ENCODE data around the gene PIR. TPM values are rescaled to one million over a fixed set of nuclear protein-coding genes. Genes with fewer than 3 reads are reported as not detected.

PIR gene
- total RNA-seq, 2 donors from 2014 or later = not detected

DNA sequence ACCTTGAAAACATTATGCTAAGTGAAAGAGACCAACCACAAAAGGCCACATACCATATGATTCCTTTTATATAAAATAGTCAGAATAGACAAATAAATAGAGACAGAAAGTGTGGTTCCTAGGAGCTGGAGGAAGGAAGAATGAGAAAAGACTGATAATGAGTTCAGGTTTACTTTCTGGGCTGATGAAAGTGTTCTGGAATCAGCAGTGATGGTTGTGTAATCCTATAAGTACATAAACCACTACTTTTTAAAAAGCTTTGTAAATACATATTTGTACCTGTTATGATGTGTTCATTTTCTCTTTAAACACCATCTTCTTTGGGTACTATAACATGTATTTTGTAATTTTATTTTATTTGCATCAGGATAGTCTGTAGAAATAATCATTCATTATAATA lies 20.6 kb downstream of the PIR start:
- DNase-seq (no peak), ATAC-seq (no peak)
- H3K4me3 Mint-ChIP-seq = no peak overlapping the region
- H3K36me3 Mint-ChIP-seq (ENCODE audit: low read depth) = no peaks in the 10 kb centered on the region
- no peaks in the 10 kb centered on the region for H3K27me3 Mint-ChIP-seq
- no peaks in the 10 kb centered on the region for H3K4me1 Mint-ChIP-seq
- no peak overlapping the region for H3K27ac Mint-ChIP-seq
- no peaks in the 10 kb centered on the region for H3K9me3 ChIP-seq (ENCODE audit: control insufficient read depth, low read length, poor library complexity, severe bottlenecking)

DNA sequence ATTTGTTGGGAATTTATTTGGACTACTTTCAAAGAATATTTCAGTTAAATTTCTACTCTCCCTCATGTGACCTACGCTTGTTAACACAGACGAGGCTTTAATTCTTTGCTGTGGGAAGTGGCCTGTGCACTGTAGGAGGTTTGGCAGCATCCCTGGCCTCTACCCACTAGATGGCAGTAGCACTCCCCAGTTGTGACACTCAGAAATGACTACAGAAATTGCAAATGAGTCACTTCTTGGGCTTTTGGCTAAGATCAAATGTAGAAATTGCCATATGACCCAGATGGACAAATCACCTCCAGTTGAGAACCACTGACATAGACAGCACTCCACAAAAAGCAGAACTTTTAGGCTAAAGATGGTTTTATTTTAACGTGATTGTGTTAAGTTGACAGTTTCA lies 22.1 kb downstream of the PIR start:
- Mint-ChIP-seq H3K4me3 (no peak overlapping the region), H3K4me1 (no peaks in the 10 kb centered on the region)
- peak; percentile 72 for ATAC-seq

DNA sequence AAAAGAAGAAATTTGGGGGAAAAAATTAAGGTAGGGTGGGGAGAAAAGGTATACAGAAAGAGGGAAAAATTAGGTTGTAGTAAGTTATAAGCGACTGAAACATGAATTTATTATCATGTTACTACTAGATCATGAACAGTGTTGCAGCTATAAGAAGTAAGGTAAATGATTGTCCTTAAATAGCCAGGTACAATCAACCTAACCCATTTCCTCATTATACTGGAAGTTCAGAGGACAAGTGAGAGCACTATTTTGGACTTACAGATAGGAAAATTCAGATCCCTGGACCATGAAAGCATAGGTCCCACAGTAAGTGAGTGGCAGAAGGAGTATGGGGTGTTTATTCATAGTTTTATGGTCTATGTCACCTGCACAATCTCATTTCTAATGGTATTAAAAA lies 23.5 kb downstream of the PIR start:
- Mint-ChIP-seq H3K4me3 (no peak overlapping the region), H3K36me3 (ENCODE audit: low read depth) (no peaks in the 10 kb centered on the region), H3K27ac (no peak overlapping the region), H3K4me1 (no peaks in the 10 kb centered on the region), H3K27me3 (peaks cover 5% of the 10 kb centered on the region)
- H3K9me3 ChIP-seq (ENCODE audit: control insufficient read depth, low read length, poor library complexity, severe bottlenecking) = no peaks in the 10 kb centered on the region
- DNase-seq = no peak
- ATAC-seq = no peak

More for the DNA sequence above, 22.1 kb downstream of the PIR start:
- H3K36me3 Mint-ChIP-seq (ENCODE audit: low read depth) = no peaks in the 10 kb centered on the region
- no peak overlapping the region for H3K27ac Mint-ChIP-seq
- DNase-seq = peak in 2 of 3 donors; percentile 8 to 24
- H3K27me3 Mint-ChIP-seq = no peaks in the 10 kb centered on the region
- no peaks in the 10 kb centered on the region for H3K9me3 ChIP-seq (ENCODE audit: control insufficient read depth, low read length, poor library complexity, severe bottlenecking)

DNA sequence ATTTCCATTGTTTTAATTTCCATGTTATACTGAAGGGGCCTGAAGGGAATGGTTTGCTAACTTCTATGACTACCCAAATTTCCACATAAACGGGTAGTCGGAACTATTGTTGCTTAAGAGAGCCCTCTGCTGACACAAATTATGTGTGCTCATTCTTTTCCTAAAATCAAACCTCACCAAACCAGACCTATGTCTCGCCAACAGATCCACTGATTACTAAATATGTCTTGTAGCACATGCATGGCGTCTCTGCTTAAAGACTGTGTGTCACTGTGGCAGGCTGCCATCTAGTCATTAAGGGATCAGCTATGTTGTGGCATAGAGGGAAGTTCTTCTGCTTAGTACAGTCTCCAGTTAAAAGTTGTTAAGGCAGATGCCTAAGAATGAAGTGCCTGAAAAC lies 25.1 kb downstream of the PIR start:
- ATAC-seq (no peak), DNase-seq (no peak)
- no peak overlapping the region for H3K4me3 Mint-ChIP-seq
- no peaks in the 10 kb centered on the region for H3K4me1 Mint-ChIP-seq
- H3K9me3 ChIP-seq (ENCODE audit: control insufficient read depth, low read length, poor library complexity, severe bottlenecking) = no peaks in the 10 kb centered on the region
- H3K27me3 Mint-ChIP-seq = peaks cover 5% of the 10 kb centered on the region
- no peaks in the 10 kb centered on the region for H3K36me3 Mint-ChIP-seq (ENCODE audit: low read depth)
- H3K27ac Mint-ChIP-seq = no peak overlapping the region

DNA sequence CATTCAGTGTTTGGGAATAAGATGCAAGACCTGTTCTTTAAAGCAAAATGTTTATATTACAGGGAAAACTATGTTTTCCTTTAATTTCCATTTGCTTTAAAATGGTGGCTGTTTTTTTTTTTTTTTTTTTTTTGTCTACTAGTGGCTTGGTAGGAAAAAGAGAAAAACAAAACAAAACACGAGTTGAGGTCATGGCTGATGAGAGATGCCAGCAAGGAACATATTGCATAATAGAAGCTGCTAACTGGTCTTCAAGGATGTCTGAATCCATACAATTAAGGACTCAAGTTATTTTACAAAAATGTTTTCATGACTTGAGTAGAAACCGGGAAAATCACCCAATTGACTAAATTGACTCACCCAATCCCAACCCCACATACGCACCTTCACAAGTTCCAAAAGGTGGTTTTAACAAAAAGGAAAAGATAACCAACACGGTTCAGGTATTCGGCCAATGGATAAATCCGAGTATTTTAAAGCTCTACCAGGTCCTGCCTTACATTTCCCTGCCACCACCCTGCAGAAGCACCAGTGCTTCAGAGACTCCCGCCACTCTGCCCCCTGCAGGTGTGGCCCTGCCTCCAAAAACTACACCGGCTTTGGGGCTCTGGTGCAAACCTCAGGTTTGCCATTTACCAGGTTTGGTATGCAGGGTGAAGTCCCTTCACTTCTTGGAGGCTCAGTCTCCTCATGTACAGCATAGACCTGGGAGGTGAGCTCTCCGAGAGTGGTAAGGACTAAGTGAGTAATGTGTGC lies 27.1 kb downstream of the PIR start:
- Mint-ChIP-seq H3K36me3 (ENCODE audit: low read depth) (no peaks in the 10 kb centered on the region), H3K27me3 (peaks cover 5% of the 10 kb centered on the region), H3K4me1 (no peaks in the 10 kb centered on the region), H3K4me3 (no peak overlapping the region), H3K27ac (no peak overlapping the region)
- ATAC-seq = no peak
- no peaks in the 10 kb centered on the region for H3K9me3 ChIP-seq (ENCODE audit: control insufficient read depth, low read length, poor library complexity, severe bottlenecking)
- DNase-seq = no peak

DNA sequence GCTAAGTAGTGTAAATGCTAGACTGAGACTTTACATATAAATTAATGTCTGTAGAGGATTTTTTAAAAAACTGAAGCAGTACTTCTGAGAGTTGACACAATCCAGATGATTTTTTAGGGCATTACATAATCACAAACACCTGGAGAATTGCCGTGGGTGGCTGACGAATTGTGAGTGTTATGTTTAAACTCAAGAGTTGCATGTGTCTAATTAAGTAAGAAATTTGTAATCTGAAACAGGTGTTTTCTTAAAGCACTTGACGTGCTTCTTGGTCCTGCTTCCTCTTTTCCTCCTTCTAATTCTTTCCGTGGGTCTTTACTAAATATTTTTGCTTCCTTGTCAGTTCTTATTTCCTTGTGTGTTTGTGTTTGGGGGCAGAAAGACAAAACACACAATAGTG lies 27.8 kb downstream of the PIR start:
- no peaks in the 10 kb centered on the region for H3K36me3 Mint-ChIP-seq (ENCODE audit: low read depth)
- H3K4me1 Mint-ChIP-seq = no peaks in the 10 kb centered on the region
- no peak for ATAC-seq
- no peak overlapping the region for H3K4me3 Mint-ChIP-seq
- peaks cover 5% of the 10 kb centered on the region for H3K27me3 Mint-ChIP-seq
- DNase-seq = no peak
- H3K9me3 ChIP-seq (ENCODE audit: control insufficient read depth, low read length, poor library complexity, severe bottlenecking) = no peaks in the 10 kb centered on the region
- H3K27ac Mint-ChIP-seq = no peak overlapping the region

DNA sequence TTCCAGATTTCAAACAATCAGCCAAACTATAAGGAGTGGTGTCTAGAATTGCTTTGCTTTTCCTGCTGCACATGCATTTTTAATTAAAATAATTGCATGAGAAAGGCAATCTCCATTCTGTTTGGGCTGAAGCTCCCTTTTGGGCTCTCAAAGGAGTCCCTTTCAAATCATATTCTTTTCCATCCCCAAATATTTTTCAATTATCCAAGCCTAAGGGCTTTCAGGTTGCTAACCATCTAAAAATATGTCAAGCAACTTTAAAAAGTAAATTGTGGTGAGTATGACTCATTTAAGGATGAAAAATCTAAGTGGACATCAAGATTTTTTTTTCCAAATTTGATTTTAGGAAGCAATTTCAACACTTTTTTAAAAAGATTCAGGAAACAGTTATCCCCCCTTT lies 28.4 kb downstream of the PIR start:
- no peak overlapping the region for H3K4me3 Mint-ChIP-seq
- H3K9me3 ChIP-seq (ENCODE audit: control insufficient read depth, low read length, poor library complexity, severe bottlenecking) = no peaks in the 10 kb centered on the region
- DNase-seq = no peak
- no peak for ATAC-seq
- peaks cover 5% of the 10 kb centered on the region for H3K27me3 Mint-ChIP-seq
- H3K4me1 Mint-ChIP-seq = no peaks in the 10 kb centered on the region
- no peak overlapping the region for H3K27ac Mint-ChIP-seq
- H3K36me3 Mint-ChIP-seq (ENCODE audit: low read depth) = no peaks in the 10 kb centered on the region

DNA sequence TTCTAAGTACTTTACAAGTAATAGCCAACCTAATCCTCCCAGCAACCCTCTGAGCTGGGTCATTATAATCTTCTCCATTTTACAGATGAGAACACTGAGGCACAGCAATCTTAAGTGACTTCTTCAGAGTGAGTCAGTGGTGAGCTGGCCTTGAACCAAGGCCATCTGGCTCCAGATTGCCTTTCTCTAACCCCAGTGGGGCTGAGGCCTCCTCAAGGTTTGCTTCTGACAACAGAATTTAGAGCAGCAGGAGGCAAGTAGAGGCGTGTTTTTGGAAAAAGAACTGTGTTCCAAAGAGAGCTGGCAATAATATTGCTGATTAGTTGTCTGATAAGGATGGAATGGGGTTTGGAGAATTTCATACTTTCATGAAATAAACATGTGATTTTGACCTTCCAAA lies 41.2 kb downstream of the PIR start:
- Mint-ChIP-seq H3K27ac (no peak overlapping the region), H3K27me3 (no peaks in the 10 kb centered on the region), H3K4me1 (no peaks in the 10 kb centered on the region), H3K4me3 (no peak overlapping the region), H3K36me3 (ENCODE audit: low read depth) (no peaks in the 10 kb centered on the region)
- no peak for DNase-seq
- H3K9me3 ChIP-seq (ENCODE audit: control insufficient read depth, low read length, poor library complexity, severe bottlenecking) = no peaks in the 10 kb centered on the region
- ATAC-seq = no peak

DNA sequence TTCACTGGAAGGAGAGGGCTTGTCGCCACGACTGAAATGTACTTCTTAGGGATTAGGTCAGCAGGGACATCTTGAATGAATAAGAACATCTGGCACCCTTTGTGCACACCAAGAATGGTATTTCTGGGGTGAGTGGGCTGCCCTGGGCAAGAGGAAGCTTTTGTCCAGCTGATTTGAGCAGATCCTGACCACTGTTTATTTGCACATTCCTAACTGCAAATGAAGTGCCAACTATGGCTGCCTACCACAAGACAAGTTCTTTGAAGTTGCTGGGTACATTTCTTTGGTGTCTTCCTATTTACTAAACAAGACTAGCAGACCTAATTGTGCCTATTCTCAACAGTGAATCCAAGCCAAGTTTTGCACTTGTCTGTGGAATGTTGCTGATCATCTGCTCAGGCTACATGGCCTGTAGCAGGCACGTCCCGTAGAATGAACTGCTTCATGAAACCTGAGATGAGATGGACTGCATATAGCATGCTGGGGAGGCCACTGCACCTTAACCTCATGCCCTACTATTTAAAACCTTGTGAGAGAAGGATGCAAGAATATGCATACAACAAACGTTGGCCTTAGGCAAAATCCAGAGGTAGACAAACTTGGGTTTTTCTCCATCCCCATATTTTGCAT lies 45.0 kb downstream of the PIR start:
- no peaks in the 10 kb centered on the region for H3K4me1 Mint-ChIP-seq
- no peak overlapping the region for H3K27ac Mint-ChIP-seq
- no peak overlapping the region for H3K4me3 Mint-ChIP-seq
- ATAC-seq = no peak
- no peaks in the 10 kb centered on the region for H3K27me3 Mint-ChIP-seq
- no peaks in the 10 kb centered on the region for H3K9me3 ChIP-seq (ENCODE audit: control insufficient read depth, low read length, poor library complexity, severe bottlenecking)
- no peaks in the 10 kb centered on the region for H3K36me3 Mint-ChIP-seq (ENCODE audit: low read depth)
- DNase-seq = no peak

DNA sequence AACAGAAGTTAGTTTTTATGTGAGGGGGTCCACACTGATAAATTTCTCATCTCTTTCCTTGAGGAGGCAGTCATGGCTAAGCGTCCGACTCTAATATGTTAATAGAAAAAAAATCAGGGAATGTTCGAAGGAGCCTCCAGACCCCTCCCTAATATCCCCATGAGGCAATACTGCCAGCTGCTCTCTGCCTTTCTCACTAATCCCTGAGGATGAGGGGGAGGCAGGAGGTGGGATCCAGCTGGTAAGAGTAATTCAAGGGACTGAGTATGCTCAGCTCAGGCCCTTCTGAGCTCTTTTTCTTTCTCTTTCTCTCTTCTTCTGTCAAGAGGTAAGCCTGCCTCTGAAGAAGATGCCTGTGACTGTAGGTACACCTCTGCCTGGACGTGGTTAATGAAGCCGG lies 51.7 kb downstream of the PIR start:
- Mint-ChIP-seq H3K4me3 (no peak overlapping the region), H3K27ac (no peak overlapping the region), H3K27me3 (no peaks in the 10 kb centered on the region), H3K36me3 (ENCODE audit: low read depth) (no peaks in the 10 kb centered on the region), H3K4me1 (no peaks in the 10 kb centered on the region)
- ATAC-seq (no peak), DNase-seq (no peak)
- no peaks in the 10 kb centered on the region for H3K9me3 ChIP-seq (ENCODE audit: control insufficient read depth, low read length, poor library complexity, severe bottlenecking)

DNA sequence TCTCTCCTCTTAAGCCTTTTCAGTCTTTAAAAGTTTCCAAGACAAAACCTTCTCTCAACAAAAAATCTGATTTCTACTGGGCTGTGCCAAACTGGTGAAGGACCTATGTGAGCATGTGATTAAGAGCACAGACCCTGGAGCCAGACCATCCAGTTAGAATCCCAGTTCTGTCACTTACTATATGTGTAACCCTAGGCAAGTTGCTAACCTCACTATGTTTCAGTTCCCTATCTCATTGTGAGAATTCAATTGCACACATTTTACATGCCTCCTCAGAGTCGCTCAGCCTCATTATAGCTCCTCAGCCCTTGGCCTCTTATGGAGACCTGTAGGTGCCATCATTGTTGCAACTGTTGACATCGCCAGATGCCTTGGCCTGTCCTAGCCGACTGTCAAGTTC lies 54.8 kb downstream of the PIR start:
- DNase-seq = no peak
- no peak overlapping the region for H3K27ac Mint-ChIP-seq
- ATAC-seq = no peak
- no peaks in the 10 kb centered on the region for H3K36me3 Mint-ChIP-seq (ENCODE audit: low read depth)
- no peaks in the 10 kb centered on the region for H3K9me3 ChIP-seq (ENCODE audit: control insufficient read depth, low read length, poor library complexity, severe bottlenecking)
- no peaks in the 10 kb centered on the region for H3K27me3 Mint-ChIP-seq
- H3K4me1 Mint-ChIP-seq = no peaks in the 10 kb centered on the region
- no peak overlapping the region for H3K4me3 Mint-ChIP-seq

DNA sequence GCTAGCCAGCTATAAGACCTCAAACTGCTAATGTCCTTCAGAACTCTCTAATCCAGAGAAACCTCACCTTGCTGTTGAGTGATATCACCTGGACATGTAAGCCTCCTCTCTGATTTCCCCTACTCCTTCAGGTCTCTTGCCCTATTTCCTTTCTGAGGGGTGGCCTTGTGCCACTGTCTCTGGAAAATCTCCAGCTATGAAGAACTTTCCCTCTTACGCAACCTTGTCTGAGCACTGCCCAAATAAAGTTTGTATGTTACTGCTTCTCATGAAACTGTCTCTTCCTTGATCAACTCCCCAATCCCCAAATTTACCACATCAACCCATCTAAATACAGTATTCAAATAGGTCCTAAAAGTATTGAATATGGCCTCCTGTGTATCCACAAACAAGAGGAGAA lies 55.4 kb downstream of the PIR start:
- Mint-ChIP-seq H3K27ac (no peak overlapping the region), H3K4me3 (no peak overlapping the region), H3K4me1 (no peaks in the 10 kb centered on the region), H3K36me3 (ENCODE audit: low read depth) (no peaks in the 10 kb centered on the region), H3K27me3 (no peaks in the 10 kb centered on the region)
- DNase-seq = no peak
- ATAC-seq = no peak
- no peaks in the 10 kb centered on the region for H3K9me3 ChIP-seq (ENCODE audit: control insufficient read depth, low read length, poor library complexity, severe bottlenecking)

DNA sequence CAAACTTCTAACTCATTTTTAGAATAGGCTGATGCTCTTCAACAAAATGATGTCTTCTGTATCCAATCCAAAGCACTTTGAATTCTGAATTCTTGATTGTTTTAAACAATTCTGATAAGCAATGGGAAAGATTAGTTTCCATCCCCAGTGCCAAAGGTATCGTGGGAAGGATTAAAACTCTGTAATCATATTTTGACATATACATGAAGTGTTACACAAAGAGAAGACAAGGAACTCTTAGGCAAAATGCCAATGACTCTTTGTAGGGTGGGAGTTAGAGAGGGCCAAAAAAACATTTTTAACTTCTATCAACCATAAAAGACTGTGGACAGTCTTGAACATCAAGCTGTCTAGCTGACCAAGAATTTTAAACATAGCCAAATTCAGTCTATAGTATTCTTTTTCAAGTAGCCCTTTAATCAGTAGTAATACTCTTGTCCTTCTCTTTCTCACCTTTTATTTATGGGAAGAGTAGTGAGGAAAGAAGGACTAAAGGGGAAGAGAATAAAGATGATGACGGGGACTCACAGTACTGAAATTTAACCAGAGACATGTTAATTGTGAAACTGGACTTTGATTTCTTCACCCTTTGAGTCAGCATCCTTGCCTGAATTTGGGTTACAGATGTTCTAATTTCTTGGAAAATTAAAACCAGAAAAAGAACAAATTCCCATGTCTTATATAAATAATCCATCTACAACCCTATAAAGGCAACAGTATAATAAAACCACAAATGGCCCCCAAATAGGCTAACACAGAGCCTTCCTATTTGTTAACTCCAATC lies 57.1 kb downstream of the PIR start:
- H3K9me3 ChIP-seq (ENCODE audit: control insufficient read depth, low read length, poor library complexity, severe bottlenecking) = no peaks in the 10 kb centered on the region
- Mint-ChIP-seq H3K4me1 (no peaks in the 10 kb centered on the region), H3K36me3 (ENCODE audit: low read depth) (no peaks in the 10 kb centered on the region), H3K27me3 (no peaks in the 10 kb centered on the region), H3K4me3 (no peak overlapping the region), H3K27ac (no peak overlapping the region)
- no peak for ATAC-seq
- DNase-seq = no peak

Measured in T-helper 17 cell (primary cell).